Nucleus accumbens (tissue), 56 donors: ENCODE measurements around the gene MEGF10.
A peak's percentile ranks its signal among the peaks of the same experiment; 100 is the strongest.
"Not testable (repeated sequence)": the region's sequence is repeated elsewhere in the genome, so short reads cannot be mapped to it uniquely, and the experiment has no call there.

Experiments
- DNase-seq, 56 donors: peaks; one replicate each; lab custom pipeline; 2025; lab: John Stamatoyannopoulos, UW

Gene MEGF10

GRCh38 chr5:127290019-127290945, at the start of gene MEGF10:
MEGF10 (plus strand) TSS chr5:127290796; CDS start chr5:127331309, 40,513 bp downstream.
- DNase-seq, result peak in 55 of 56 donors; percentile 14 to 91 (median 73)

GRCh38 chr5:127243011-127243410, 47.6 kb upstream of the MEGF10 start:
- no peak for DNase-seq

- no peak for DNase-seq
Measured at GRCh38 chr5:127254729-127255284, 35.8 kb upstream of the MEGF10 start.

- DNase-seq, result no peak
Measured at GRCh38 chr5:127256886-127257597, 33.6 kb upstream of the MEGF10 start.

GRCh38 chr5:127260686-127261085, 29.9 kb upstream of the MEGF10 start:
- no peak for DNase-seq

- DNase-seq, result not testable (repeated sequence)
Measured at GRCh38 chr5:127265473-127265872, 25.1 kb upstream of the MEGF10 start.

GRCh38 chr5:127268342-127268741, 22.3 kb upstream of the MEGF10 start:
- not testable (repeated sequence) for DNase-seq

- not testable (repeated sequence) for DNase-seq
Measured at GRCh38 chr5:127270713-127271112, 19.9 kb upstream of the MEGF10 start.

GRCh38 chr5:127275641-127276193, 14.9 kb upstream of the MEGF10 start:
- no peak for DNase-seq

- peak in 3 of 56 donors; percentile 6 to 10 (median 6) for DNase-seq
Measured at GRCh38 chr5:127280491-127281220, 9.9 kb upstream of the MEGF10 start.

GRCh38 chr5:127281609-127282008, 9.0 kb upstream of the MEGF10 start:
- DNase-seq, result no peak

GRCh38 chr5:127288676-127289075, 1.9 kb upstream of the MEGF10 start:
- no peak for DNase-seq

GRCh38 chr5:127290946-127291693, 524 bp downstream of the MEGF10 start:
- peak in 12 of 56 donors; percentile 20 to 82 (median 52) for DNase-seq

- DNase-seq, result no peak
Measured at GRCh38 chr5:127292030-127292735, 1.6 kb downstream of the MEGF10 start.

GRCh38 chr5:127293373-127293772, 2.8 kb downstream of the MEGF10 start:
- DNase-seq, result no peak

GRCh38 chr5:127294829-127295228, 4.2 kb downstream of the MEGF10 start:
- DNase-seq, result no peak

- DNase-seq, result no peak
Measured at GRCh38 chr5:127295454-127295853, 4.9 kb downstream of the MEGF10 start.

GRCh38 chr5:127296321-127296720, 5.7 kb downstream of the MEGF10 start:
- peak in 4 of 56 donors; percentile 12 to 29 (median 16) for DNase-seq

- not testable (repeated sequence) for DNase-seq
Measured at GRCh38 chr5:127296894-127297293, 6.3 kb downstream of the MEGF10 start.
